ENCODE results near the gene SLITRK3. TPM values are rescaled to one million over a fixed set of nuclear protein-coding genes. Genes with fewer than 3 reads are reported as not detected.

Gene SLITRK3
- total RNA-seq, 4 donors from 2014 or later, result 0.08 to 5.1 (median 0.51) TPM

DNA sequence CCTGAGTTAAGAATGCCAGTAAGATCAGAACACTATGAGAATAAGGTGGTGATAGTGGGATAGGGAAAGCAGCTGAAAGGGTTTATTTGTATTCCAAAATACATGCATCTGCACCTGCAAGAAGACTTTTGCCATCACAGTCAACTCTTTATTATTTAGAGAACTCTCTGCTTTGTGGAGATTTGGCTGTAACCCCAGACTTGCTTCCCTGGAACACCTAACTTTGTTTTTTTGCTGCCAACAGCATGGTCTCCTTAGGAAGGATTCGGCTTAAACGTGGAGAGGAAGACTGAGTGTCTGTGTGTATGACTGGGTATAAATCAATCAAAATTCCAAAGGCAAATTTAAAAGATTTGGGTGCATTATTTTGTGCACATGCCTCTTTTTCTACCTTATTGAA is 21.6 kb upstream of the SLITRK3 start:
- 33 to 46% methylated on average over 2 of the region's 2 CpGs for WGBS, 2 donors
- no peak for DNase-seq
- H3K4me1 ChIP-seq, result no peaks in the 10 kb centered on the region

GRCh38 chr3:165212580-165212979 is 16.4 kb upstream of the SLITRK3 start:
- intact Hi-C loops (cut with DNase I), result no loop called here
- Histone ChIP-seq H3K27ac (peak overlapping the region in 1 of 4 donors; percentile 44), H3K36me3 (no peaks in the 10 kb centered on the region), H3K9me3 (no peaks in the 10 kb centered on the region), H3K27me3 (no peaks in the 10 kb centered on the region), H3K4me3 (no peak overlapping the region), H3K4me1 (no peaks in the 10 kb centered on the region)
- no peak for DNase-seq
- no peak for TF ChIP-seq CTCF (IDR thresholded peaks at IDR 0.05)
- no peak for TF ChIP-seq POLR2A (IDR thresholded peaks at IDR 0.05)
- 71% methylated on average over 1 of the region's 1 CpG for WGBS, 2 donors

More for the DNA sequence above, 21.6 kb upstream of the SLITRK3 start:
- intact Hi-C loops (cut with DNase I), result no loop called here
- TF ChIP-seq POLR2A (IDR thresholded peaks at IDR 0.05) (no peak), CTCF (IDR thresholded peaks at IDR 0.05) (no peak)
- Histone ChIP-seq H3K4me3 (no peak overlapping the region), H3K27ac (no peak overlapping the region), H3K36me3 (no peaks in the 10 kb centered on the region), H3K27me3 (no peaks in the 10 kb centered on the region), H3K9me3 (no peaks in the 10 kb centered on the region)

DNA sequence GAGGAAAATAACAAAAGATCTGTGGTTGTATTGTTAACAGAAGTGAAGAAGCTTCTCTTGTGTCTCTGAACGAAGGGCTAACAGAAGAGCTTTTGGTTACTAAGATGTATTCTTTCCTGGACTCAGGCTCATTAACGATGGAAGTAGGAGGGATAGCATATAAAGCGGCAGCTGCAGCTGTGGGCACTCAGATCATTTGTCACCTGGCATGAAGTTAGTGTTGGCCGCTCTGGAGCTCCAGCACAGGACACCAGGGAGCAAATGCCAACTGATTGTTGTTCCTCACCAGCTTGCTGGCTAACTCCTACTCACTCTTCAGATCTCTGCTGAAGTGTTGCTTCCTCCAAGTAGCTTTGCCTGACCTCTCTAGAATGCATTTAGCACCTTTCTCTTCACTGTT is 15.5 kb upstream of the SLITRK3 start:
- H3K27ac ChIP-seq, result peak overlapping the region in 2 of 4 donors; percentile 44 to 54

DNA sequence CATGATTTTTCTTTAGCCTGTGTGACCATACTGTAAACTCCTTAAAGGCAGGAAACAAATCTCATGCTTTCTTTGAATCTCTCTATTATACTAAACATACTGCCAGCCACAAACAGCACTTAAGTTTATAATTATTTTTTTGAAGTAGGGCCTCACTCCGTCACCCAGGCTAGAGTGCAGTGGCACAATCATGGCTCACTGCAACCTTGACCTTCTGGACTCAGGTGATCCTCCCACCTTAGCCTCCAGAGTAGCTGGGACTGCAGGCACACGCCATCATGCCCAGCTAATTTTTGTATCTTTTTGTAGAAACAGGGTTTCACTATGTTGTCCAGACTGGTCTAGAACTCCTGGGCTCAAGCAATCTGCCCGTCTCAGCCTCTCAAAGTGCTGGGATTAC is 14.5 kb upstream of the SLITRK3 start:
- intact Hi-C loops (cut with DNase I), result no loop called here
- Histone ChIP-seq H3K27ac (peak overlapping the region in 3 of 4 donors; percentile 42 to 56 (median 44)), H3K36me3 (no peaks in the 10 kb centered on the region), H3K4me1 (peaks cover 0 to 8% (median 0%) of the 10 kb centered on the region in 3 donors), H3K9me3 (no peaks in the 10 kb centered on the region), H3K4me3 (no peak overlapping the region), H3K27me3 (no peaks in the 10 kb centered on the region)
- no peak for DNase-seq
- 76 to 89% methylated on average over 3 of the region's 3 CpGs for WGBS, 2 donors
- no peak for TF ChIP-seq POLR2A (IDR thresholded peaks at IDR 0.05)
- no peak for TF ChIP-seq CTCF (IDR thresholded peaks at IDR 0.05)

More for the DNA sequence above, 15.5 kb upstream of the SLITRK3 start:
- Histone ChIP-seq H3K36me3 (no peaks in the 10 kb centered on the region), H3K4me3 (peak overlapping the region in 1 of 4 donors; percentile 14), H3K4me1 (peaks cover 0 to 5% (median 0%) of the 10 kb centered on the region in 3 donors), H3K9me3 (no peaks in the 10 kb centered on the region), H3K27me3 (no peaks in the 10 kb centered on the region)
- intact Hi-C loops (cut with DNase I), result no loop called here
- TF ChIP-seq POLR2A (IDR thresholded peaks at IDR 0.05) (no peak), CTCF (IDR thresholded peaks at IDR 0.05) (no peak)
- WGBS, 2 donors, result 70 to 75% methylated on average over 4 of the region's 4 CpGs
- no peak for DNase-seq

DNA sequence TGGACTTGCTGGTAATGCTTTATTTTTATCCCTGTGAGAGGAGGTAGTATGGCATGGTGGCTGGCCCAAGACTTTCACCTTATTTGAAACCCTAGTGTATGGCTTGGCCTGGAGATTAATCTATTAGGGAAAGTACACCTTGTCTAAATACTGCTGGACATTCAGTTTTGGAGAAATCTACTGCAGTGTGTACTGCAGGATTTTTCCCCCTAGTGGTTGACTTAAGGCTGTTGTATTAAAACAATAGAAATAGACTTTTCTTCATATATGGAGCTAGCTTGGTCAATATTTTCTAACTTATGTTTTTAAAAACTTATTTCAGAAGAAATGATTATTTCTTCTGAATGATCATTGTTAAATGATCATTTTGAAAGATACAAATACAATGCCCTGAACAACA is 13.9 kb upstream of the SLITRK3 start:
- intact Hi-C loops (cut with DNase I), result no loop called here
- no peak for TF ChIP-seq POLR2A (IDR thresholded peaks at IDR 0.05)
- peak in 3 of 6 experiments; percentile 24 to 33 (median 32) for TF ChIP-seq CTCF (IDR thresholded peaks at IDR 0.05)
- H3K4me1 ChIP-seq, result peaks cover 0 to 8% (median 0%) of the 10 kb centered on the region in 3 donors

More for the DNA sequence above, 13.9 kb upstream of the SLITRK3 start:
- H3K4me3 ChIP-seq, result no peak overlapping the region
- H3K9me3 ChIP-seq, result no peaks in the 10 kb centered on the region
- H3K36me3 ChIP-seq, result no peaks in the 10 kb centered on the region
- DNase-seq, result no peak
- no peaks in the 10 kb centered on the region for H3K27me3 ChIP-seq
- H3K27ac ChIP-seq, result peak overlapping the region in 2 of 4 donors; percentile 44 to 56

Data from esophagus squamous epithelium (tissue), 5 donors.